ENCODE results near the gene HSD17B8. TPM values are rescaled to one million over a fixed set of nuclear protein-coding genes. Genes with fewer than 3 reads are reported as not detected.

HSD17B8 gene
- total RNA-seq, 2 experiments from 2014 or later = 11.6 to 18.8 TPM

GRCh38 chr6:33189164-33189563 lies 15.3 kb upstream of the HSD17B8 start:
- H3K9me2 ChIP-seq (ENCODE audit: insufficient read depth, low read length) = no peaks in the 10 kb centered on the region
- CTCF ChIA-PET (ENCODE audit: unreplicated experiment) = no interaction called here
- BruUV-seq (replicated peaks) = no TSS peak
- no peak for DNase-seq (ENCODE audit: low spot score)
- peaks cover 8% of the 10 kb centered on the region for H3K36me3 ChIP-seq (ENCODE audit: insufficient read depth, low read length)
- no peak overlapping the region for H3K4me3 ChIP-seq (ENCODE audit: low read depth, low read length, poor library complexity, severe bottlenecking)
- no peaks in the 10 kb centered on the region for H3K79me2 ChIP-seq (ENCODE audit: insufficient read depth, low read depth, low read length)
- no peak overlapping the region for H3K4me2 ChIP-seq (ENCODE audit: low read length)
- peaks cover 3% of the 10 kb centered on the region; the same call in 1 of the 2 replicates for H3K9me3 ChIP-seq (ENCODE audit: low read length)
- peaks cover under 1% of the 10 kb centered on the region for H3K4me1 ChIP-seq (ENCODE audit: insufficient read depth, low read length, poor library complexity, severe bottlenecking)
- H2AFZ ChIP-seq (ENCODE audit: low read length) = no peak overlapping the region
- TF ChIP-seq CTCF (conservative IDR thresholded peaks at IDR 0.05; ENCODE audit: low read length) = no peak
- no peak for TF ChIP-seq EZH2phosphoT487 (IDR thresholded peaks at IDR 0.05; ENCODE audit: borderline replicate concordance, low read depth, low read length)
- intact Hi-C loops (cut with micrococcal nuclease; ENCODE audit: unreplicated experiment) = no loop called here
- POLR2A ChIA-PET = interaction anchor here (0.6 kb wide), 1 partner anchor 9 kb away, joined by 5 read pairs; no protein-coding TSS in a partner anchor
- no peak overlapping the region for H3K27ac ChIP-seq (ENCODE audit: low read depth, low read length, poor library complexity, severe bottlenecking)
- no peaks in the 10 kb centered on the region for H4K20me1 ChIP-seq (ENCODE audit: insufficient read depth, low read length)

- Histone ChIP-seq H3K9me2 (ENCODE audit: insufficient read depth, low read length) (no peaks in the 10 kb centered on the region), H3K79me2 (ENCODE audit: insufficient read depth, low read depth, low read length) (no peaks in the 10 kb centered on the region), H3K27ac (ENCODE audit: low read depth, low read length, poor library complexity, severe bottlenecking) (no peak overlapping the region), H4K20me1 (ENCODE audit: insufficient read depth, low read length) (no peaks in the 10 kb centered on the region), H3K36me3 (ENCODE audit: insufficient read depth, low read length) (peaks cover 15% of the 10 kb centered on the region), H3K4me3 (ENCODE audit: low read depth, low read length, poor library complexity, severe bottlenecking) (no peak overlapping the region), H3K4me1 (ENCODE audit: insufficient read depth, low read length, poor library complexity, severe bottlenecking) (no peaks in the 10 kb centered on the region), H2AFZ (ENCODE audit: low read length) (no peak overlapping the region), H3K9me3 (ENCODE audit: low read length) (no peaks in the 10 kb centered on the region), H3K4me2 (ENCODE audit: low read length) (no peak overlapping the region)
- TF ChIP-seq CTCF (conservative IDR thresholded peaks at IDR 0.05; ENCODE audit: low read length) (no peak), EZH2phosphoT487 (IDR thresholded peaks at IDR 0.05; ENCODE audit: borderline replicate concordance, low read depth, low read length) (no peak)
- BruUV-seq (replicated peaks) = no TSS peak
- intact Hi-C loops (cut with micrococcal nuclease; ENCODE audit: unreplicated experiment) = no loop called here
- POLR2A ChIA-PET = interaction anchor here (0.6 kb wide), 1 partner anchor 9 kb away, joined by 5 read pairs; no protein-coding TSS in a partner anchor
- no peak for DNase-seq (ENCODE audit: low spot score)
- CTCF ChIA-PET (ENCODE audit: unreplicated experiment) = no interaction called here
These were observed 14.6 kb upstream of the HSD17B8 start for GRCh38 chr6:33189625-33190448.

- no TSS peak for BruUV-seq (replicated peaks)
- DNase-seq (ENCODE audit: low spot score) = no peak
- Histone ChIP-seq H3K4me1 (ENCODE audit: insufficient read depth, low read length, poor library complexity, severe bottlenecking) (no peaks in the 10 kb centered on the region), H3K4me3 (ENCODE audit: low read depth, low read length, poor library complexity, severe bottlenecking) (no peak overlapping the region), H2AFZ (ENCODE audit: low read length) (no peak overlapping the region), H3K79me2 (ENCODE audit: insufficient read depth, low read depth, low read length) (no peaks in the 10 kb centered on the region), H3K27ac (ENCODE audit: low read depth, low read length, poor library complexity, severe bottlenecking) (no peak overlapping the region), H4K20me1 (ENCODE audit: insufficient read depth, low read length) (no peaks in the 10 kb centered on the region), H3K36me3 (ENCODE audit: insufficient read depth, low read length) (peaks cover 22% of the 10 kb centered on the region), H3K9me3 (ENCODE audit: low read length) (no peaks in the 10 kb centered on the region), H3K4me2 (ENCODE audit: low read length) (no peak overlapping the region), H3K9me2 (ENCODE audit: insufficient read depth, low read length) (no peaks in the 10 kb centered on the region)
- ChIA-PET POLR2A (no interaction called here), CTCF (ENCODE audit: unreplicated experiment) (interaction anchor here (0.6 kb wide), 1 partner anchor 66 kb away, joined by 10 read pairs; no protein-coding TSS in a partner anchor)
- no peak for TF ChIP-seq CTCF (conservative IDR thresholded peaks at IDR 0.05; ENCODE audit: low read length)
- intact Hi-C loops (cut with micrococcal nuclease; ENCODE audit: unreplicated experiment) = no loop called here
These were observed 13.8 kb upstream of the HSD17B8 start for GRCh38 chr6:33190504-33191107.

Measured in OCI-LY7 (cell line).